Measurements from ENCODE around the gene NAP1L5.

NAP1L5 gene

DNA sequence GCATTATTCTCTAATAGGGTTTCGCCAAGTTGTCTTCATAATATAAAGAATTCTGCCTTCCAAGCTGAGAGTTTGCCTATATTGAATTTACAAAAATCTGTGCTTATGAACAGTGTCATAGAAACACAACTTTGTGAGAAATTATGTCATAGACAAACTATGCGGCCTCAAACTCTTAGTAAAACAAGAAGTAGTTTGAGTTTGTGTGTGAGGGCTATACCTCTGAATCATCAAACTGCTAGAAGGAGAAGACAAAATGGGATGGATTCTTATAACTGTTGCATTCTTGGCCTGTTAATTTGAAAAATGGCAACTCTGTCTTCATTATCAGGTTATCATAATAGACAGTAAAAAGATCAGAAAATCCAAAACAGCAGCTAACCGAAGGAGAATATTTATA, 46.1 kb upstream of the NAP1L5 start:
- no peak for TF ChIP-seq CTCF (conservative IDR thresholded peaks at IDR 0.05; ENCODE audit: low read depth, low read length)
- no peak overlapping the region for H3K4me3 ChIP-seq (ENCODE audit: low read length)
- no peak for DNase-seq (ENCODE audit: low read depth)

DNA sequence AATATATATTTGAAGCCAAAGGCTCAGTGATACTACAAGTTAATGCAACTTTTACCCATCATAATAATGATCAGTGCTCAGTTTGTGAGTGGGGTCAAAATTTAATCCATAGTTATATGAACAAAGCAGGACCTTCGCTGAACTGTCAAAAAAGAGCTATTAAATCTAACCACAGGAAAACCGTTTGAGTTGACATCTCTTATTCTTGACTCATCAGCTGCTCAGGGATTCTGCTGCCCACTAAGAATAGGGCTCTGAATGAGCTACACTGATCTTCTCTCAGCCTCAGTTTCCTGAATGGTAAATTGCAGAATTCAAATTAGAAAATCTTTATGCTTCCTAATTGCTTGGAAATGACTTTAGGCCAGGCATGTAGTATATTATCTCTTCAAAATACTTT, 44.9 kb upstream of the NAP1L5 start:
- H3K4me3 ChIP-seq (ENCODE audit: low read length) = no peak overlapping the region
- no peak for TF ChIP-seq CTCF (conservative IDR thresholded peaks at IDR 0.05; ENCODE audit: low read depth, low read length)
- no peak for DNase-seq (ENCODE audit: low read depth)

GRCh38 chr4:88738180-88738579, 40.6 kb upstream of the NAP1L5 start:
- TF ChIP-seq CTCF (conservative IDR thresholded peaks at IDR 0.05; ENCODE audit: low read depth, low read length) = no peak
- DNase-seq (ENCODE audit: low read depth) = no peak
- no peak overlapping the region for H3K4me3 ChIP-seq (ENCODE audit: low read length)

GRCh38 chr4:88737307-88737941, 39.8 kb upstream of the NAP1L5 start:
- TF ChIP-seq CTCF (conservative IDR thresholded peaks at IDR 0.05; ENCODE audit: low read depth, low read length) = no peak

GRCh38 chr4:88736264-88736663, 38.6 kb upstream of the NAP1L5 start:
- DNase-seq (ENCODE audit: low read depth) = no peak
- no peak for TF ChIP-seq CTCF (conservative IDR thresholded peaks at IDR 0.05; ENCODE audit: low read depth, low read length)
- H3K4me3 ChIP-seq (ENCODE audit: low read length) = no peak overlapping the region

More at GRCh38 chr4:88737307-88737941, 39.8 kb upstream of the NAP1L5 start:
- H3K4me3 ChIP-seq (ENCODE audit: low read length) = peak overlapping the region; percentile 4
- DNase-seq (ENCODE audit: low read depth) = no peak

GRCh38 chr4:88735564-88735963, 37.9 kb upstream of the NAP1L5 start:
- no peak for TF ChIP-seq CTCF (conservative IDR thresholded peaks at IDR 0.05; ENCODE audit: low read depth, low read length)
- no peak for DNase-seq (ENCODE audit: low read depth)
- H3K4me3 ChIP-seq (ENCODE audit: low read length) = no peak overlapping the region

- DNase-seq (ENCODE audit: low read depth) = no peak
- no peak overlapping the region for H3K4me3 ChIP-seq (ENCODE audit: low read length)
- TF ChIP-seq CTCF (conservative IDR thresholded peaks at IDR 0.05; ENCODE audit: low read depth, low read length) = no peak
Measured at GRCh38 chr4:88734403-88734949, 36.8 kb upstream of the NAP1L5 start.

All from retinal pigment epithelial cell (primary cell).